Endothelial cell of umbilical vein (primary cell): ENCODE data around the gene EFS. TPM values are rescaled to one million over a fixed set of nuclear protein-coding genes. Genes with fewer than 3 reads are reported as not detected.

ENCODE experiments used
- BruUV-seq: library from RNA; stranded (reverse); fragments of 400-500 nt; replicated peaks from 2 replicates; lab custom pipeline; 2021; lab: Mats Ljungman, UMichigan
- CTCF ChIA-PET: fragments of 300-600, 350-600 bp; sonication (Branson Sonifier 250); formaldehyde crosslinking; loops from one replicate; lab custom pipeline; 2021; ENCODE audit warnings: antibody characterized with exemption, inconsistent platforms; lab: Charles Lee
- POLR2A ChIA-PET: fragments of 300-600, 350-600 bp; sonication (Branson Sonifier 250); formaldehyde crosslinking; loops from one replicate; lab custom pipeline; 2021; ENCODE audit warnings: antibody characterized with exemption, inconsistent platforms; lab: Charles Lee
- DNase-seq: peaks from one replicate; pipeline ENCODE4 v3.0.0-alpha.2; 2011; ENCODE audit warnings: low read depth, low spot score
- FAIRE-seq: peaks from 2 replicates; lab custom pipeline; 2011; peaks lifted over from hg19 to GRCh38; lab: Jason Lieb, UNC
- H2AFZ ChIP-seq: 2 replicates; pipeline ENCODE4 v1.6.0; 2012; ENCODE audit warnings: low read depth, low read length, control low read depth, inconsistent platforms
- H3K27ac ChIP-seq: 2 replicates; pipeline ENCODE4 v1.5.1; 2011; ENCODE audit warnings: low read depth, mild to moderate bottlenecking, control low read depth, low read length, moderate library complexity; ENCODE audit not compliant: insufficient read depth
- H3K27me3 ChIP-seq, 2 experiments: 2 replicates each; pipeline versions ENCODE4 v1.6.0 to v1.6.1; 2011; ENCODE audit warnings: low read length in 2 of 2, mixed read lengths in 1 of 2; ENCODE audit not compliant: control insufficient read depth in 2 of 2, insufficient read depth in 2 of 2
- H3K36me3 ChIP-seq, 2 experiments: 2 replicates in 1 of 2; 3 replicates in 1 of 2; pipeline ENCODE4 v1.5.1; 2011; ENCODE audit warnings: low read length in 2 of 2, mild to moderate bottlenecking in 1 of 2, moderate library complexity in 1 of 2; ENCODE audit not compliant: control insufficient read depth in 2 of 2, insufficient read depth in 2 of 2; ENCODE audit errors: extremely low read depth in 1 of 2
- H3K4me1 ChIP-seq: 3 replicates; pipeline ENCODE4 v1.5.1; 2011; ENCODE audit warnings: mild to moderate bottlenecking, low read length; ENCODE audit not compliant: control insufficient read depth, insufficient read depth; ENCODE audit errors: extremely low read depth
- H3K4me2 ChIP-seq: 2 replicates; pipeline ENCODE4 v1.6.1; 2011; ENCODE audit warnings: low read length, control low read depth, mixed read lengths; ENCODE audit not compliant: insufficient read depth
- H3K4me3 ChIP-seq, 3 experiments: fragments of 200-600 bp in 1 of 3; sonication (generic), shearing (Covaris generic) in 1 of 3; replicated peaks in 1 of 3; 2 replicates each; pipeline ENCODE4 v1.5.1; 2011 to 2016; ENCODE audit warnings: control low read depth in 3 of 3, low read length in 3 of 3, mild to moderate bottlenecking in 2 of 3, inconsistent platforms in 1 of 3, low read depth in 1 of 3, moderate library complexity in 1 of 3; ENCODE audit not compliant: insufficient read depth in 1 of 3
- H3K79me2 ChIP-seq: 2 replicates; pipeline ENCODE4 v1.6.0; 2012; ENCODE audit warnings: low read length, inconsistent platforms; ENCODE audit not compliant: control insufficient read depth, insufficient read depth
- H3K9ac ChIP-seq: replicated peaks from 2 replicates; pipeline ENCODE3; 2011; ENCODE audit warnings: low read length, control low read depth; ENCODE audit not compliant: insufficient read depth; ENCODE audit errors: extremely low read depth
- H3K9me1 ChIP-seq: replicated peaks from 3 replicates; pipeline ENCODE4 v1.6.0; 2011; ENCODE audit warnings: mild to moderate bottlenecking, low read length; ENCODE audit not compliant: control insufficient read depth, insufficient read depth; ENCODE audit errors: extremely low read depth
- H3K9me3 ChIP-seq: replicated peaks from 2 replicates; pipeline ENCODE4 v1.5.1; 2012; ENCODE audit warnings: low read length, inconsistent platforms; ENCODE audit not compliant: control insufficient read depth, insufficient read depth
- H4K20me1 ChIP-seq: replicated peaks from 2 replicates; pipeline ENCODE3; 2011; ENCODE audit warnings: mild to moderate bottlenecking, low read length; ENCODE audit not compliant: control insufficient read depth, insufficient read depth; ENCODE audit errors: extremely low read depth
- EZH2 ChIP-seq: IDR thresholded peaks from 2 replicates; pipeline ENCODE4 v1.6.1; 2012; ENCODE audit warnings: borderline replicate concordance, low read depth, mild to moderate bottlenecking, moderate library complexity, low read length, inconsistent platforms; ENCODE audit not compliant: severe bottlenecking
- FOS ChIP-seq: IDR thresholded peaks from 2 replicates; pipeline ENCODE4 v1.6.1; 2011; ENCODE audit warnings: mild to moderate bottlenecking, low read length, moderate library complexity, borderline replicate concordance; ENCODE audit not compliant: insufficient read depth
- GATA2 ChIP-seq: IDR thresholded peaks from 2 replicates; pipeline ENCODE4 v1.7.0; 2011; ENCODE audit warnings: low read depth, mild to moderate bottlenecking, moderate library complexity, mixed read lengths, low read length; ENCODE audit not compliant: insufficient read length, insufficient read depth
- JUN ChIP-seq: IDR thresholded peaks from 2 replicates; pipeline ENCODE4 v1.6.1; 2011; ENCODE audit warnings: borderline replicate concordance, low read depth; ENCODE audit not compliant: insufficient read length, insufficient read depth
- MAX ChIP-seq: IDR thresholded peaks from 2 replicates; pipeline ENCODE4 v1.6.1; 2011; ENCODE audit not compliant: insufficient read depth, insufficient read length
- MYC ChIP-seq: IDR thresholded peaks from one replicate; pipeline ENCODE4 v1.6.1; 2011; ENCODE audit warnings: mild to moderate bottlenecking, low read depth, low read length
- POLR2A ChIP-seq: IDR thresholded peaks from 2 replicates; pipeline ENCODE4 v1.6.1; 2012; ENCODE audit warnings: low read depth, mild to moderate bottlenecking, control low read depth, low read length
- POLR2AphosphoS5 ChIP-seq: IDR thresholded peaks from 2 replicates; pipeline ENCODE4 v1.6.1; 2012; ENCODE audit warnings: low read depth, mild to moderate bottlenecking, control low read depth, low read length, moderate library complexity; ENCODE audit not compliant: insufficient read depth
- dilution Hi-C: fragments of 300-500 bp; cut with MboI; formaldehyde crosslinking; loops from one replicate; pipeline ENCODE4 v1.15.0; 2019; ENCODE audit warnings: low sequenced_read_pairs; ENCODE audit not compliant: extremely low pct_ligation_motif_present
- intact Hi-C: fragments of 100-400 bp; cut with micrococcal nuclease; formaldehyde crosslinking; loops from one replicate; pipeline ENCODE4 v1.10.0; 2022
- polyA plus RNA-seq, 4 experiments: library from polyadenylated mRNA; depleted of rRNA in 3 of 4; stranded (reverse) in 3 of 4; unstranded in 1 of 4; fragments of >200 nt; gene quantifications; 2 replicates each; pipeline versions ENCODE4 v1.2.1 to v1.2.3, GENCODE V29; 2011 to 2012; ENCODE audit warnings: missing spikeins in 1 of 4
- total RNA-seq: library from RNA; stranded (reverse); gene quantifications from 2 replicates; pipeline ENCODE4 v1.2.3, GENCODE V29; 2021
- TF ChIP-seq, protein P1 (sequence below), 2 donors: IDR thresholded peaks; 1 replicate in 1 of 2; 2 replicates in 1 of 2; pipeline ENCODE4 v1.5.1; 2011; ENCODE audit warnings: low read length in 2 of 2, mild to moderate bottlenecking in 2 of 2, moderate library complexity in 2 of 2, control low read depth in 1 of 2, inconsistent platforms in 1 of 2, low read depth in 1 of 2; ENCODE audit not compliant: insufficient read depth in 1 of 2; ENCODE audit errors: extremely low read depth in 1 of 2

Gene EFS
- total and polyA plus RNA-seq, 2 donors (not counting 3 experiments of a cell fraction or from before 2014, with no cell fraction given): 0.03 to 0.13 TPM

- intact Hi-C loops: no loop called here
Measured at GRCh38 chr14:23359167-23359626, 5.8 kb downstream of the EFS start.

DNA sequence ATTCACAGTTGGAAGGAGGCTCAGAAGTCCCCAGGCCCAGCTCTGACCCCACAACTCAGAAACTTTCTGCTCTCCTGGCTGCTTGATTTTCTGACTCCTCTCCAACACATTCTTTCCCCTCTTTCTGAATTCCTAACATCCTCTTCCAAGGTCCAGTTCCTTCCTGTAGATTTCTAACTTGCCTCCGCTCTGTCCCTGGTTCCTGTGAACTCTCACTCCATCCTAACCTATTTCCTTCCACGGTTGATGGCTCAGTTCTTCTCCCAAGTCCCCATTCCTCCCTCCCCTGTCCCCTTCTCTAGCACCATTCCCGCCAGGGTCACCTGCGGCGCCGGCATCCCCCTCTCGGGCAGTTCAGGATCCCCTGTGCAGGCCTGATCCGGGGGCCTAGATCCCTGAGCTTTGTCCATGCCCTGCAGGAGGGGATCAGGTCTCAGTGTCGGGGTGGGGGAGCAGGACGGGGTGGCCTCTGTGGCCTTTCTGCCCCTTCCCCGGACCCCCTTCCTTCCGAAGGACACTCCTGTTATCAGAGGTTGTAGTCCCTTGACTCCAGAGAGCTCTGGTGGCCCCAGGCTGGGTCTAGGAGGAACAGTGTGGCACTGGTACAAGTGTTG is 6.3 kb downstream of the EFS start:
- FAIRE-seq (no peak), DNase-seq (no peak)
- Histone ChIP-seq H3K27ac (no peak overlapping the region), H4K20me1 (no peaks in the 10 kb centered on the region), H3K9ac (no peak overlapping the region), H3K79me2 (no peaks in the 10 kb centered on the region), H3K9me1 (no peaks in the 10 kb centered on the region), H3K27me3 (peaks cover 8 to 16% of the 10 kb centered on the region in 2 experiments), H3K36me3 (no peaks in the 10 kb centered on the region), H2AFZ (no peak overlapping the region), H3K4me3 (no peak overlapping the region), H3K9me3 (no peaks in the 10 kb centered on the region), H3K4me2 (no peak overlapping the region), H3K4me1 (no peaks in the 10 kb centered on the region)
- CTCF ChIA-PET: interaction anchor here (1.3 kb wide), 1 partner anchor 12 kb away, joined by 4 read pairs; no protein-coding TSS in a partner anchor
- TF ChIP-seq EZH2 (no peak), POLR2A (no peak), MAX (no peak), MYC (no peak), FOS (no peak), GATA2 (no peak), JUN (no peak), POLR2AphosphoS5 (no peak)
- TF ChIP-seq, protein P1, sequence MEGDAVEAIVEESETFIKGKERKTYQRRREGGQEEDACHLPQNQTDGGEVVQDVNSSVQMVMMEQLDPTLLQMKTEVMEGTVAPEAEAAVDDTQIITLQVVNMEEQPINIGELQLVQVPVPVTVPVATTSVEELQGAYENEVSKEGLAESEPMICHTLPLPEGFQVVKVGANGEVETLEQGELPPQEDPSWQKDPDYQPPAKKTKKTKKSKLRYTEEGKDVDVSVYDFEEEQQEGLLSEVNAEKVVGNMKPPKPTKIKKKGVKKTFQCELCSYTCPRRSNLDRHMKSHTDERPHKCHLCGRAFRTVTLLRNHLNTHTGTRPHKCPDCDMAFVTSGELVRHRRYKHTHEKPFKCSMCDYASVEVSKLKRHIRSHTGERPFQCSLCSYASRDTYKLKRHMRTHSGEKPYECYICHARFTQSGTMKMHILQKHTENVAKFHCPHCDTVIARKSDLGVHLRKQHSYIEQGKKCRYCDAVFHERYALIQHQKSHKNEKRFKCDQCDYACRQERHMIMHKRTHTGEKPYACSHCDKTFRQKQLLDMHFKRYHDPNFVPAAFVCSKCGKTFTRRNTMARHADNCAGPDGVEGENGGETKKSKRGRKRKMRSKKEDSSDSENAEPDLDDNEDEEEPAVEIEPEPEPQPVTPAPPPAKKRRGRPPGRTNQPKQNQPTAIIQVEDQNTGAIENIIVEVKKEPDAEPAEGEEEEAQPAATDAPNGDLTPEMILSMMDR (IDR thresholded peaks at IDR 0.05; ENCODE audit: extremely low read depth in 1 of 2, insufficient read depth in 1 of 2, low read depth in 1 of 2, low read length in 2 of 2): no peak
- POLR2A ChIA-PET: no interaction called here
- intact Hi-C loops (no loop called here), dilution Hi-C loops (no loop called here)
- no TSS peak for BruUV-seq

More at GRCh38 chr14:23359167-23359626, 5.8 kb downstream of the EFS start:
- no peak for TF ChIP-seq FOS
- Histone ChIP-seq H3K4me1 (no peaks in the 10 kb centered on the region), H3K4me3 (no peak overlapping the region), H2AFZ (no peak overlapping the region), H3K9ac (no peak overlapping the region), H3K9me1 (no peaks in the 10 kb centered on the region), H3K79me2 (no peaks in the 10 kb centered on the region), H3K9me3 (no peaks in the 10 kb centered on the region), H3K36me3 (no peaks in the 10 kb centered on the region), H3K27me3 (peaks cover 9 to 16% of the 10 kb centered on the region in 2 experiments), H3K4me2 (no peak overlapping the region), H3K27ac (no peak overlapping the region), H4K20me1 (no peaks in the 10 kb centered on the region)
- dilution Hi-C loops: no loop called here
- ChIA-PET POLR2A (no interaction called here), CTCF (interaction anchor here (1.6 kb wide), 1 partner anchor 94 kb away, joined by 4 read pairs; no protein-coding TSS in a partner anchor)
- DNase-seq (no peak), FAIRE-seq (no peak)
- BruUV-seq: no TSS peak
